Measurements from ENCODE around the gene BORCS5.

Gene BORCS5

GRCh38 chr12:12436831-12437345 is 80.0 kb downstream of the BORCS5 start:
- DNase-seq (ENCODE audit: low read depth) = no peak

GRCh38 chr12:12439636-12440035 is 82.8 kb downstream of the BORCS5 start:
- DNase-seq (ENCODE audit: low read depth) = peak; percentile 41

- DNase-seq (ENCODE audit: low read depth) = no peak
Measured at GRCh38 chr12:12440784-12441428, 84.0 kb downstream of the BORCS5 start.

GRCh38 chr12:12441429-12441807 is 84.5 kb downstream of the BORCS5 start:
- DNase-seq (ENCODE audit: low read depth) = no peak

GRCh38 chr12:12441843-12442461 is 85.1 kb downstream of the BORCS5 start:
- peak; percentile 17 for DNase-seq (ENCODE audit: low read depth)

- no peak for DNase-seq (ENCODE audit: low read depth)
Measured at GRCh38 chr12:12442548-12443071, 85.7 kb downstream of the BORCS5 start.

GRCh38 chr12:12443431-12443878 is 86.6 kb downstream of the BORCS5 start:
- no peak for DNase-seq (ENCODE audit: low read depth)

GRCh38 chr12:12445165-12445881 is 88.4 kb downstream of the BORCS5 start:
- no peak for DNase-seq (ENCODE audit: low read depth)

GRCh38 chr12:12445882-12446181 is 89.0 kb downstream of the BORCS5 start:
- no peak for DNase-seq (ENCODE audit: low read depth)

GRCh38 chr12:12446786-12447185 is 89.9 kb downstream of the BORCS5 start:
- DNase-seq (ENCODE audit: low read depth) = no peak

- no peak for DNase-seq (ENCODE audit: low read depth)
Measured at GRCh38 chr12:12447236-12447635, 90.4 kb downstream of the BORCS5 start.

- no peak for DNase-seq (ENCODE audit: low read depth)
Measured at GRCh38 chr12:12447837-12448236, 91.0 kb downstream of the BORCS5 start.

GRCh38 chr12:12449533-12450025 is 92.7 kb downstream of the BORCS5 start:
- DNase-seq (ENCODE audit: low read depth) = no peak

GRCh38 chr12:12450043-12450471 is 93.2 kb downstream of the BORCS5 start:
- no peak for DNase-seq (ENCODE audit: low read depth)

- no peak for DNase-seq (ENCODE audit: low read depth)
Measured at GRCh38 chr12:12451098-12451497, 94.2 kb downstream of the BORCS5 start.

GRCh38 chr12:12452326-12452902 is 95.5 kb downstream of the BORCS5 start:
- no peak for DNase-seq (ENCODE audit: low read depth)

- no peak for DNase-seq (ENCODE audit: low read depth)
Measured at GRCh38 chr12:12453635-12454034, 96.8 kb downstream of the BORCS5 start.

- no peak for DNase-seq (ENCODE audit: low read depth)
Measured at GRCh38 chr12:12454315-12454714, 97.4 kb downstream of the BORCS5 start.

GRCh38 chr12:12456637-12457036 is 99.8 kb downstream of the BORCS5 start:
- DNase-seq (ENCODE audit: low read depth) = no peak

- DNase-seq (ENCODE audit: low read depth) = no peak
Measured at GRCh38 chr12:12460935-12461922, 104.4 kb downstream of the BORCS5 start.

- DNase-seq (ENCODE audit: low read depth) = no peak
Measured at GRCh38 chr12:12461923-12462315, 105.0 kb downstream of the BORCS5 start.

Measured in activated T-helper 1 cell treated with Interleukin-2 at 50 U/mL for 16 hours (primary cell).